Stimulated activated CD8-positive, alpha-beta memory T cell treated with anti-CD3 and anti-CD28 coated beads, Interleukin-7, amount 100 ng/mL, for 1 hour (primary cell): Measurements from ENCODE around the gene STAT1.
"Not testable (repeated sequence)": the region's sequence is repeated elsewhere in the genome, so short reads cannot be mapped to it uniquely, and the experiment has no call there.

Experiments used
- DNase-seq, 2 donors: peaks; one replicate each; pipeline ENCODE4 v3.0.0-alpha.2; 2020; ENCODE audit warnings: low read depth in 2 of 2

STAT1 gene

GRCh38 chr2:190981733-190982132, 32.2 kb downstream of the STAT1 start:
- no peak for DNase-seq

GRCh38 chr2:190981333-190981732, 32.6 kb downstream of the STAT1 start:
- no peak for DNase-seq

- DNase-seq: no peak
These were observed 33.3 kb downstream of the STAT1 start for GRCh38 chr2:190980630-190981209.

GRCh38 chr2:190979906-190980629, 33.9 kb downstream of the STAT1 start:
- DNase-seq: no peak

GRCh38 chr2:190978389-190979053, 35.5 kb downstream of the STAT1 start:
- DNase-seq: no peak

GRCh38 chr2:190977505-190977904, 36.5 kb downstream of the STAT1 start:
- no peak for DNase-seq

- no peak for DNase-seq
These were observed 37.5 kb downstream of the STAT1 start for GRCh38 chr2:190976521-190976920.

- no peak for DNase-seq
These were observed 39.2 kb downstream of the STAT1 start for GRCh38 chr2:190974629-190975361.

- no peak for DNase-seq
These were observed 40.0 kb downstream of the STAT1 start for GRCh38 chr2:190973726-190974628.

- no peak for DNase-seq
These were observed 40.7 kb downstream of the STAT1 start for GRCh38 chr2:190973262-190973661.

- DNase-seq: no peak
These were observed 41.1 kb downstream of the STAT1 start for GRCh38 chr2:190972846-190973245.

- DNase-seq: no peak
These were observed 41.8 kb downstream of the STAT1 start for GRCh38 chr2:190972213-190972612.

GRCh38 chr2:190970873-190971506, 43.0 kb downstream of the STAT1 start:
- no peak for DNase-seq

- DNase-seq: no peak
These were observed 43.8 kb downstream of the STAT1 start for GRCh38 chr2:190970160-190970559.

- no peak for DNase-seq
These were observed 45.4 kb downstream of the STAT1 start for GRCh38 chr2:190968522-190968921.

- no peak for DNase-seq
These were observed 48.3 kb downstream of the STAT1 start for GRCh38 chr2:190965580-190966222.

- no peak for DNase-seq
These were observed 49.7 kb downstream of the STAT1 start for GRCh38 chr2:190964170-190964795.

- no peak for DNase-seq
These were observed 50.9 kb downstream of the STAT1 start for GRCh38 chr2:190963088-190963487.

- no peak for DNase-seq
These were observed 52.0 kb downstream of the STAT1 start for GRCh38 chr2:190961918-190962487.

GRCh38 chr2:190961117-190961516, 52.9 kb downstream of the STAT1 start:
- DNase-seq: not testable (repeated sequence)
